ENCODE data around the gene MAB21L3. TPM values are rescaled to one million over a fixed set of nuclear protein-coding genes. Genes with fewer than 3 reads are reported as not detected.
A peak's percentile ranks its signal among the peaks of the same experiment; 100 is the strongest.

The MAB21L3 gene
- total RNA-seq, 2 donors from 2014 or later: not detected

DNA sequence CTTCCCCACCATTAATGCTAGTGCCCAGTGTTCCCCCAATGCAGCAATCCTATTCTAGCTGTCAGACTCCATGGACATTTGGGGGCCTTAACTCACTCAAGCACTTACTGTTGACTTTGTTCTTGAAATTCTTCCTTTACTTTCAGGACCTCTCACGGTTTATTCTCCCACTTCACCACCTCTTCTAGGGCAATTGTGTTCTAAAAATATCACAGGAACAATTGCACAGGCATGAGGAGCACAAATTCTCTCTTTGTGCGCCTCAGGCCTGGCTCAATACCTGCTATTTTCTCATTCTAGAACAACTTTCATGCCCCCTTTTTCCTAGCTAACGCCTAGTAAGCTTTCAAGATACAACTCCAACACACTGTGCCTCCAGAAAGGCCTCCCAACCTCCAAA, 7.3 kb downstream of the MAB21L3 start:
- no peaks in the 10 kb centered on the region for H3K9me3 Mint-ChIP-seq
- no peak for ATAC-seq
- H3K27me3 Mint-ChIP-seq: peaks cover 12 to 23% of the 10 kb centered on the region in 2 donors
- H3K36me3 Mint-ChIP-seq: no peaks in the 10 kb centered on the region
- no peak overlapping the region for H3K27ac Mint-ChIP-seq
- peaks cover 5 to 7% of the 10 kb centered on the region in 2 donors for H3K4me1 Mint-ChIP-seq (ENCODE audit: low read depth in 2 of 2)
- no peak for DNase-seq (ENCODE audit: low spot score)
- no peak overlapping the region for H3K4me3 Mint-ChIP-seq

DNA sequence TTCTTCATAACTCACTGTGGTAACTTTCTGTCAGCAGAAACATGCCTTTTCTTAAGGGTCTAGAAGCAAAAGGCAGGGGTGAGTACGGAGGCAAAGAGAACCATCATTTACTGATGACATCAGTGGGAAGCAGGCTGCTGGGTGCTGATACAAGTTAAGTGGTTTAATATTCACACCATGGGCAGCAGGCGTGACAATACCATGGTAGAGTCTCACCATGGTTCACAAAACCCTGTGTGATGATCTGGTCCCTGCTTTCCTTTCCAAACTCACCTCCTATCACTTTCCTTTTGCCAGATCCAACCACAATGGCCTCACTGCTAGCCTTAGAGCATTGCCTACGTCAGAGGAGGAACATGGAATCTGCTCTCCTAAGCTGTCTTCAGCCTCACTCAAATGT, 8.7 kb downstream of the MAB21L3 start:
- DNase-seq (ENCODE audit: low spot score) (no peak), ATAC-seq (peak; percentile 33 to 57)
- H3K36me3 Mint-ChIP-seq: no peaks in the 10 kb centered on the region
- H3K4me1 Mint-ChIP-seq (ENCODE audit: low read depth in 2 of 2): peaks cover 5 to 7% of the 10 kb centered on the region in 2 donors
- peaks cover 8 to 18% of the 10 kb centered on the region in 2 donors for H3K27me3 Mint-ChIP-seq
- H3K9me3 Mint-ChIP-seq: no peaks in the 10 kb centered on the region
- H3K27ac Mint-ChIP-seq: no peak overlapping the region
- H3K4me3 Mint-ChIP-seq: no peak overlapping the region

- no peak overlapping the region for H3K27ac Mint-ChIP-seq
- no peaks in the 10 kb centered on the region for H3K9me3 Mint-ChIP-seq
- DNase-seq (ENCODE audit: low spot score) (no peak), ATAC-seq (no peak)
- H3K27me3 Mint-ChIP-seq: peaks cover 6 to 18% of the 10 kb centered on the region in 2 donors
- no peak overlapping the region for H3K4me3 Mint-ChIP-seq
- no peaks in the 10 kb centered on the region for H3K36me3 Mint-ChIP-seq
- H3K4me1 Mint-ChIP-seq (ENCODE audit: low read depth in 2 of 2): peaks cover 2 to 5% of the 10 kb centered on the region in 2 donors
Measured at GRCh38 chr1:116122955-116123757, 12.0 kb downstream of the MAB21L3 start.

DNA sequence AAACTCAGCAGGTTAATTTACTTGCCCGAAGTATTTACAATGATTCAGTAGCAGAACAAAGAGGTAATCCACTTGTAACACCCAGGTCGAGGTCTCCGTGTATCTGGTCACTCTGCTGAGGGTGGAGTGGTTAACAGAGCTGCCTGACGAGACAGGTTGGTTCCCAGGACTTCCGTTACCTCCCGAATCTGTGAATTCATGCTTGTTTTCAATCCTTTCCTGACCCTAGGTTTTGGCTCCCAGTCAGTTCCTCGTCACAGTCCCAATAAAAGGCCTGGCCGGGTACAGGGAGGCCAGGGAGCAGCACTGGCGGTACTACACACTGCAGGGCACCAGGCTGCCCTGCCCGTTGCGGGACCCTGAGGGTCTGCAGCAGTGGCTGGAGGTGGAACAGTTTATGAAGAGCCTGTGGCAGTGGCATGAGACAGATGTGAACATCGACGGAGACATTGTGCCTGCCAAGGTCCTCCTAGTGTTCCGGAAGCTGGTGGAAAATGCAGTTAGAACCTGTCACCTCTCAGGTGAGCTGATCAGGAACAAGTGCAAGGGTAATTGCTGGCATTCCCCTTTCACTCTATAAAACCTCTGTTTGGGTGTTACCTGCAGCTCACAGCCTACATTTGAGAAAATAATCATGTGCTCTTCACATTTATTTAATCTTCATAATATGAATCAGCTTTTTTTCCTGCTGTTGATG, 12.8 kb downstream of the MAB21L3 start:
- Mint-ChIP-seq H3K4me3 (no peak overlapping the region), H3K27ac (no peak overlapping the region), H3K36me3 (no peaks in the 10 kb centered on the region), H3K4me1 (ENCODE audit: low read depth in 2 of 2) (peaks cover 8 to 13% of the 10 kb centered on the region in 2 donors), H3K9me3 (no peaks in the 10 kb centered on the region), H3K27me3 (peaks cover 8 to 18% of the 10 kb centered on the region in 2 donors)
- ATAC-seq: no peak
- DNase-seq (ENCODE audit: low spot score): no peak

DNA sequence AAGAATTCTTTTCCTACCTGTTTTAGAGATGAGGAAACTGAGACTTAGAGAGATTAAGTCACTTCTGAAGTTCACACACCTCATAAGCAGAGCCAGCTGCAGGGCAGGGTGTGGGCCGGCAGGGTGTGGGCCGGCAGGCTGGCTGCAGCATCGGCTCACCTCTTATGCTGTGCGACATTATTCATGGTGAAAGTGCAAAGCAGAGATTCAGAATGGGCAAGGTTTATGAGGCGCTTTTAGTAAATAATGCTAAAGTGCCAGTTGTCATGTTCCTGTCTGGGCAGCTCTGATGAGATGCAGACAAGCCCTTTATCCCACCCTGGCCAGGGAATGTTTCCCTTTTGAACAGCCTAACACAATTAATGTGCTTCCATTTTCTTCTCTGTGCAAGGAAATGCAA, 14.6 kb downstream of the MAB21L3 start:
- H3K27me3 Mint-ChIP-seq: peaks cover 10 to 24% of the 10 kb centered on the region in 2 donors
- H3K36me3 Mint-ChIP-seq: no peaks in the 10 kb centered on the region
- no peak overlapping the region for H3K27ac Mint-ChIP-seq
- H3K4me1 Mint-ChIP-seq (ENCODE audit: low read depth in 2 of 2): peaks cover 6 to 8% of the 10 kb centered on the region in 2 donors
- H3K9me3 Mint-ChIP-seq: no peaks in the 10 kb centered on the region
- DNase-seq (ENCODE audit: low spot score) (no peak), ATAC-seq (no peak)
- no peak overlapping the region for H3K4me3 Mint-ChIP-seq

- DNase-seq (ENCODE audit: low spot score) (no peak), ATAC-seq (no peak)
- Mint-ChIP-seq H3K27ac (no peak overlapping the region), H3K4me3 (no peak overlapping the region), H3K4me1 (ENCODE audit: low read depth in 2 of 2) (peaks cover 6 to 8% of the 10 kb centered on the region in 2 donors), H3K9me3 (no peaks in the 10 kb centered on the region), H3K27me3 (peaks cover 10 to 24% of the 10 kb centered on the region in 2 donors), H3K36me3 (no peaks in the 10 kb centered on the region)
Measured at GRCh38 chr1:116126281-116126680, 15.1 kb downstream of the MAB21L3 start.

DNA sequence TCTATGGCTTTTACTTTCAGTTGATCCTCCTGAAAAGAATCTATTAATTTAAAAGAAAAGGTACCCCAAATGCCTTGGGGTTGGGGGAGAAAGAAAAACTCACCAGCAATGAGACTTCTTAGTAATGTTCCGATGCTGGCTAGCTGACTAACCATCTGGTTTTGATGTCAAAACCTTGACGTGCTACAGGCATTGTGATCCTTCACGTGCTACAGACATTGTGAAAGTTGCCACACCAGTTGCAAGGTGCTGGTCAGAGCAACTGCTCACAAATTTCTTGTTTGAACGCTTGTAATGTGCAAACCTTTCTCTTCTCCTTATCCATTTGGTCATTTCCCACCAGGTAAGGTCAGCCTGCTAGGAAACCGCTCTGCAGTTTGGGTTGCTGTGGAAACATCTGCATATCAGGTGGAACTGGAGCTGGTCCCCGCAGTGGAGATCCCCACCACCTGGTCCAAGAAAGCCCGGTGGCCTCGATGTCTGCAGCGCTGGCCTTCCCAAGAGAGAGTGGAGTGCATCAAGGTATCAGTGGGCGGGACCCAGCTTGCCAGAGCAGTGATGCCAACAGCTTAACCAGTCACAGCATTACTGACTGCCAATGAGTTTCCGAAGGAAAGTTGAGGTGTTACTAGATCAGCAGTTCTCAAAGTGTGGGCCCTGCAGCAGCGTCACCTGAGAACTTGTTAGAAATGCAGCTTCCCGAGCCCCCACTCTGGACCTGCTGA, 16.1 kb downstream of the MAB21L3 start:
- no peak for DNase-seq (ENCODE audit: low spot score)
- Mint-ChIP-seq H3K27ac (no peak overlapping the region), H3K4me3 (no peak overlapping the region), H3K27me3 (peaks cover 10 to 24% of the 10 kb centered on the region in 2 donors), H3K36me3 (no peaks in the 10 kb centered on the region), H3K9me3 (no peaks in the 10 kb centered on the region), H3K4me1 (ENCODE audit: low read depth in 2 of 2) (peaks cover 6 to 8% of the 10 kb centered on the region in 2 donors)
- ATAC-seq: no peak

- H3K4me3 Mint-ChIP-seq: no peak overlapping the region
- no peaks in the 10 kb centered on the region for H3K36me3 Mint-ChIP-seq
- H3K4me1 Mint-ChIP-seq (ENCODE audit: low read depth in 2 of 2): peaks cover 6 to 8% of the 10 kb centered on the region in 2 donors
- H3K9me3 Mint-ChIP-seq: no peaks in the 10 kb centered on the region
- DNase-seq (ENCODE audit: low spot score) (no peak), ATAC-seq (peak in 1 of 2 donors; percentile 17)
- peaks cover 10 to 24% of the 10 kb centered on the region in 2 donors for H3K27me3 Mint-ChIP-seq
- no peak overlapping the region for H3K27ac Mint-ChIP-seq
Measured at GRCh38 chr1:116127848-116128540, 16.8 kb downstream of the MAB21L3 start.

DNA sequence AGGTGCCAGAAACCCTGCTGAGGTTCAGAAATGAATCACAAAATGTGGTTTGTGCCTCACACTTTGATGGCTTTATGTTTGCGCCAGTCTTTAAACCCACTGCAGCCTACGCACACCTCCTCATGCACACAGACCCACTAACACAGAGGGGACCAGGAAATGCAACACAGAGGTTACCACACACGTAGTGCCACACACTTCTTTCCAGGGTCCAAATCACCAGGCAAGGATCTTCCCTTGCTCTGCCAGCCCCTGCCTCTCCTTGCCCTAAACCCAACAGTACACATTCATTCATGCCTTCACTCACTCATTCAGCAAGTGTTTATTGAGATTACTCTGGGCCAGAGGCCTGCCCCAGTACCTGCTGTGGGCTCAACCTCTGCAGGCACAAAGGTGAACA, 17.5 kb downstream of the MAB21L3 start:
- peaks cover 6 to 18% of the 10 kb centered on the region in 2 donors for H3K27me3 Mint-ChIP-seq
- no peaks in the 10 kb centered on the region for H3K36me3 Mint-ChIP-seq
- H3K9me3 Mint-ChIP-seq: no peaks in the 10 kb centered on the region
- H3K27ac Mint-ChIP-seq: peak overlapping the region in 1 of 2 donors; percentile 65
- no peak for DNase-seq (ENCODE audit: low spot score)
- ATAC-seq: peak; percentile 75 to 77
- H3K4me3 Mint-ChIP-seq: no peak overlapping the region
- peaks cover 6 to 8% of the 10 kb centered on the region in 2 donors for H3K4me1 Mint-ChIP-seq (ENCODE audit: low read depth in 2 of 2)

DNA sequence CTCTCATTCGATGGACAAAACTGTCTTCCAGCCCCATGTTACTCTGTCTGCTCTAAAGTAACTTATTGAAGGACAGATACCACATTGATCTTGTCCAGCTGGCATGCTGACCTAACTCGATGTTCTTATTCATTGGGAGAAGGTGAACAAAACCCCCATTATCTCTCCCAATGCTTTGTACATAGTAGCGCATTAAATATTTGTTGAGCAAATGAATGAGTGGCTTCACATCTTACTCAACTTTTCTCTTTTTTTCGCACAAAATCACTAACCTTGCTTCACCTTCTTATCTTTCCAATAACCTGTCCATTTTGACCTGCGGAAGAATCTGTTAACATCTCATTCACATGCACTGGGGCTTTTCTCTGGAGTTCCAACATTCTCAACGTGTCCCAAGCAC, 18.3 kb downstream of the MAB21L3 start:
- no peak for ATAC-seq
- H3K9me3 Mint-ChIP-seq: no peaks in the 10 kb centered on the region
- no peak for DNase-seq (ENCODE audit: low spot score)
- H3K36me3 Mint-ChIP-seq: no peaks in the 10 kb centered on the region
- peaks cover 10 to 25% of the 10 kb centered on the region in 2 donors for H3K27me3 Mint-ChIP-seq
- no peak overlapping the region for H3K4me3 Mint-ChIP-seq
- peak overlapping the region in 1 of 2 donors; percentile 65 for H3K27ac Mint-ChIP-seq
- peaks cover 6 to 8% of the 10 kb centered on the region in 2 donors for H3K4me1 Mint-ChIP-seq (ENCODE audit: low read depth in 2 of 2)

- Mint-ChIP-seq H3K27me3 (peaks cover 12 to 30% of the 10 kb centered on the region in 2 donors), H3K9me3 (no peaks in the 10 kb centered on the region), H3K36me3 (no peaks in the 10 kb centered on the region), H3K4me3 (no peak overlapping the region), H3K4me1 (ENCODE audit: low read depth in 2 of 2) (peaks cover 6 to 8% of the 10 kb centered on the region in 2 donors), H3K27ac (no peak overlapping the region)
- DNase-seq (ENCODE audit: low spot score) (no peak), ATAC-seq (no peak)
Measured at GRCh38 chr1:116130356-116130755, 19.2 kb downstream of the MAB21L3 start.

DNA sequence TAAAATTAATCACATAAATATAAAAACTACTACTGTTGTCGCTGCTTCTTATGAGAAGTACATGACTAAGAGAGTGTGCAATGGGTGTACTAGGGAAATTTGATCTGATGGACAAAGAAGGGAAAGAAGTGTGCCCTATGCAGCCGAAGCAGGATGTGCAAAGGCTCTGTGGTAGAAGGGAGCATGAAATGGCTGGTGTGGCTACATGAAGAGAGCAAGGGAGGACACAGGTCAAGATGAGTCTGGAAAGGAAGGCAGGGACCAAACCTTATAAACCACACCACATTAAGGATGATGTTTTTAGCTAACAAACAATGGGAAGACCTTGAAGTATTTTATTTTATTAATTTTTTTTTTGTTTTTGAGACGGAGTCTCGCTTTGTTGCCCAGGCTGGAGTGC, 20.0 kb downstream of the MAB21L3 start:
- H3K9me3 Mint-ChIP-seq: no peaks in the 10 kb centered on the region
- H3K27me3 Mint-ChIP-seq: peaks cover 12 to 30% of the 10 kb centered on the region in 2 donors
- DNase-seq (ENCODE audit: low spot score): no peak

GRCh38 chr1:116131866-116132605, 20.8 kb downstream of the MAB21L3 start:
- Mint-ChIP-seq H3K4me1 (ENCODE audit: low read depth in 2 of 2) (peaks cover 6 to 8% of the 10 kb centered on the region in 2 donors), H3K9me3 (no peaks in the 10 kb centered on the region), H3K4me3 (no peak overlapping the region), H3K36me3 (no peaks in the 10 kb centered on the region), H3K27me3 (peaks cover 12 to 30% of the 10 kb centered on the region in 2 donors), H3K27ac (no peak overlapping the region)
- ATAC-seq: no peak
- DNase-seq (ENCODE audit: low spot score): no peak

More for the DNA sequence above, 20.0 kb downstream of the MAB21L3 start:
- H3K36me3 Mint-ChIP-seq: no peaks in the 10 kb centered on the region
- ATAC-seq: no peak
- no peak overlapping the region for H3K4me3 Mint-ChIP-seq
- H3K27ac Mint-ChIP-seq: no peak overlapping the region
- peaks cover 6 to 8% of the 10 kb centered on the region in 2 donors for H3K4me1 Mint-ChIP-seq (ENCODE audit: low read depth in 2 of 2)
